MM.1S (cell line): ENCODE results near the gene TLE1.

Source experiments
- DNase-seq: peaks from one replicate; pipeline ENCODE4 v3.0.0-alpha.2; 2015
- H2AFZ ChIP-seq: fragments of 300-600 bp; sonication (generic); 2 replicates; pipeline ENCODE4 v1.6.0; 2016; ENCODE audit warnings: antibody characterized with exemption, low read length
- H3F3A ChIP-seq: fragments of 300-600 bp; sonication (generic); 2 replicates; pipeline ENCODE4 v1.6.1; 2016; ENCODE audit warnings: mild to moderate bottlenecking, antibody characterized with exemption, low read length, moderate library complexity, mixed read lengths; ENCODE audit not compliant: insufficient read depth
- H3K27ac ChIP-seq: fragments of 300-600 bp; sonication (generic); 2 replicates; pipeline ENCODE4 v1.5.1; 2016; ENCODE audit warnings: mild to moderate bottlenecking, low read length
- H3K27me3 ChIP-seq: fragments of 300-600 bp; sonication (generic); replicated peaks from 2 replicates; pipeline ENCODE4 v1.6.0; 2016; ENCODE audit warnings: low read length; ENCODE audit not compliant: insufficient read depth
- H3K36me3 ChIP-seq: fragments of 300-600 bp; sonication (generic); replicated peaks from 2 replicates; pipeline ENCODE4 v1.6.1; 2016; ENCODE audit warnings: mild to moderate bottlenecking, low read length, mixed read lengths; ENCODE audit not compliant: insufficient read depth
- H3K4me1 ChIP-seq: fragments of 300-600 bp; sonication (generic); 2 replicates; pipeline ENCODE4 v1.6.1; 2016; ENCODE audit warnings: low read length, mixed read lengths
- H3K4me2 ChIP-seq: fragments of 300-600 bp; sonication (generic); 2 replicates; pipeline ENCODE4 v1.6.0; 2016; ENCODE audit warnings: low read depth, low read length
- H3K4me3 ChIP-seq: fragments of 300-600 bp; sonication (generic); 2 replicates; pipeline ENCODE4 v1.5.1; 2016; ENCODE audit warnings: low read length, mixed read lengths
- H3K79me2 ChIP-seq: fragments of 300-600 bp; sonication (generic); 2 replicates; pipeline ENCODE4 v1.6.1; 2016; ENCODE audit warnings: mixed run types, low read length, mixed read lengths
- H3K9ac ChIP-seq: fragments of 300-600 bp; sonication (generic); 2 replicates; pipeline ENCODE4 v1.6.1; 2016; ENCODE audit warnings: low read length, mixed read lengths
- H3K9me2 ChIP-seq: fragments of 300-600 bp; sonication (generic); replicated peaks from 2 replicates; pipeline ENCODE4 v1.6.1; 2016; ENCODE audit warnings: mild to moderate bottlenecking, low read length, mixed read lengths; ENCODE audit not compliant: insufficient read depth
- H3K9me3 ChIP-seq: fragments of 300-600 bp; sonication (generic); replicated peaks from 2 replicates; pipeline ENCODE4 v1.6.1; 2016; ENCODE audit warnings: mild to moderate bottlenecking, low read length, mixed read lengths; ENCODE audit not compliant: insufficient read depth
- H4K20me1 ChIP-seq: fragments of 300-600 bp; sonication (generic); 2 replicates; pipeline ENCODE4 v1.6.1; 2016; ENCODE audit warnings: mild to moderate bottlenecking, low read length, moderate library complexity, mixed read lengths; ENCODE audit not compliant: insufficient read depth
- EZH2 ChIP-seq: fragments of 300-600 bp; sonication (generic); optimal IDR thresholded peaks from 2 replicates; pipeline ENCODE3; 2017; ENCODE audit warnings: low read depth, mild to moderate bottlenecking, antibody characterized with exemption, low read length, mixed read lengths
- EZH2phosphoT487 ChIP-seq: fragments of 300-600 bp; sonication (generic); IDR thresholded peaks from 2 replicates; pipeline ENCODE4 v1.6.1; 2018; ENCODE audit warnings: antibody characterized with exemption, low read length
- TF ChIP-seq, protein P1 (sequence below): fragments of 300-600 bp; sonication (generic); IDR thresholded peaks from 2 replicates; pipeline ENCODE4 v1.5.1; 2016; ENCODE audit warnings: antibody characterized with exemption, low read length, mixed read lengths

Gene TLE1

GRCh38 chr9:81633952-81634854 lies 55.1 kb downstream of the TLE1 start:
- no peak for TF ChIP-seq EZH2
- no peak for TF ChIP-seq EZH2phosphoT487
- TF ChIP-seq, protein P1, sequence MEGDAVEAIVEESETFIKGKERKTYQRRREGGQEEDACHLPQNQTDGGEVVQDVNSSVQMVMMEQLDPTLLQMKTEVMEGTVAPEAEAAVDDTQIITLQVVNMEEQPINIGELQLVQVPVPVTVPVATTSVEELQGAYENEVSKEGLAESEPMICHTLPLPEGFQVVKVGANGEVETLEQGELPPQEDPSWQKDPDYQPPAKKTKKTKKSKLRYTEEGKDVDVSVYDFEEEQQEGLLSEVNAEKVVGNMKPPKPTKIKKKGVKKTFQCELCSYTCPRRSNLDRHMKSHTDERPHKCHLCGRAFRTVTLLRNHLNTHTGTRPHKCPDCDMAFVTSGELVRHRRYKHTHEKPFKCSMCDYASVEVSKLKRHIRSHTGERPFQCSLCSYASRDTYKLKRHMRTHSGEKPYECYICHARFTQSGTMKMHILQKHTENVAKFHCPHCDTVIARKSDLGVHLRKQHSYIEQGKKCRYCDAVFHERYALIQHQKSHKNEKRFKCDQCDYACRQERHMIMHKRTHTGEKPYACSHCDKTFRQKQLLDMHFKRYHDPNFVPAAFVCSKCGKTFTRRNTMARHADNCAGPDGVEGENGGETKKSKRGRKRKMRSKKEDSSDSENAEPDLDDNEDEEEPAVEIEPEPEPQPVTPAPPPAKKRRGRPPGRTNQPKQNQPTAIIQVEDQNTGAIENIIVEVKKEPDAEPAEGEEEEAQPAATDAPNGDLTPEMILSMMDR = no peak
- Histone ChIP-seq H4K20me1 (no peaks in the 10 kb centered on the region), H3K27ac (no peak overlapping the region), H3K4me3 (no peak overlapping the region), H3F3A (no peaks in the 10 kb centered on the region), H3K9me3 (no peaks in the 10 kb centered on the region), H3K36me3 (no peaks in the 10 kb centered on the region), H3K9ac (no peak overlapping the region), H3K9me2 (no peaks in the 10 kb centered on the region), H2AFZ (no peak overlapping the region), H3K4me1 (no peaks in the 10 kb centered on the region), H3K79me2 (no peaks in the 10 kb centered on the region), H3K27me3 (no peaks in the 10 kb centered on the region), H3K4me2 (no peak overlapping the region)
- no peak for DNase-seq

GRCh38 chr9:81632599-81632998 lies 56.7 kb downstream of the TLE1 start:
- no peaks in the 10 kb centered on the region for H3K4me1 ChIP-seq
- no peaks in the 10 kb centered on the region for H3K27me3 ChIP-seq
- TF ChIP-seq EZH2phosphoT487 = no peak
- TF ChIP-seq, protein P1 = no peak
- TF ChIP-seq EZH2 = no peak
- no peaks in the 10 kb centered on the region for H3K9me2 ChIP-seq
- no peaks in the 10 kb centered on the region for H3K9me3 ChIP-seq
- DNase-seq = no peak
- H3K79me2 ChIP-seq = no peaks in the 10 kb centered on the region
- H3K4me3 ChIP-seq = no peak overlapping the region
- H3K27ac ChIP-seq = no peak overlapping the region
- H3K9ac ChIP-seq = no peak overlapping the region
- no peak overlapping the region for H3K4me2 ChIP-seq
- no peaks in the 10 kb centered on the region for H4K20me1 ChIP-seq
- H3K36me3 ChIP-seq = no peaks in the 10 kb centered on the region
- no peaks in the 10 kb centered on the region for H3F3A ChIP-seq
- H2AFZ ChIP-seq = no peak overlapping the region

DNA sequence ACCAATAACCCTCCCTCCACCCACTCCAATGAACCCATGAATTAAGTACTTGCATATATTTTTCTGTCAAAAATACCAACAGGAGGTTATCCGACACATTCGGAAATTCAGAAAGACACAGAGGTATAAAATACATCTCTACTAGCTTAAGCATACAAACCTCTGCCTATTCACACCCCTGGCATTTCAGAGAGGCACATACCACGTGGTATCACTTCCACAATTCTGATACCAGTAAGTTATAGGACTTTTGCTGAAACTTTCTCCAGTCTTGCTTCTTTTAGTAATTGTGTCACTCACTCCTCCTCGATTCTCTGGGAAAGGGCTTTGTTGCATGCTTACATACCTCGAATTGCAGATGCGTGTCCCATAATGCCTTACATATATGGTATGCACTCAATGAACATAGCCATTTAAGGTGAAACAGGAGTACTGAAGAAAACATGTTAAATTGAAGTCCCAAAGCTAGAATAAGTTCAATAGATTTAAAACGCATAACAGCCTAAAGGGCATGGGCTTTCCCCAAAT lies 58.1 kb downstream of the TLE1 start:
- Histone ChIP-seq H3F3A (no peaks in the 10 kb centered on the region), H3K36me3 (no peaks in the 10 kb centered on the region), H3K4me3 (no peak overlapping the region), H3K79me2 (no peaks in the 10 kb centered on the region), H3K9me2 (no peaks in the 10 kb centered on the region), H2AFZ (no peak overlapping the region), H3K27ac (no peak overlapping the region), H3K9ac (no peak overlapping the region), H3K4me2 (no peak overlapping the region), H3K4me1 (no peaks in the 10 kb centered on the region), H3K9me3 (no peaks in the 10 kb centered on the region), H4K20me1 (no peaks in the 10 kb centered on the region), H3K27me3 (no peaks in the 10 kb centered on the region)
- no peak for DNase-seq
- TF ChIP-seq EZH2phosphoT487 = no peak
- TF ChIP-seq EZH2 = no peak
- TF ChIP-seq, protein P1 = no peak
